BLaER1 (cell line): ENCODE data around the gene RAB3B.
"Not testable (repeated sequence)": the region's sequence is repeated elsewhere in the genome, so short reads cannot be mapped to it uniquely, and the experiment has no call there.

ENCODE experiments used
- H3K27ac ChIP-seq: shearing (Covaris generic); formaldehyde crosslinking; 2 replicates; pipeline ENCODE4 v1.8.1; 2022
- H3K27me3 ChIP-seq: shearing (Covaris generic); formaldehyde crosslinking; 2 replicates; pipeline ENCODE4 v1.8.1; 2022
- H3K36me3 ChIP-seq: shearing (Covaris generic); formaldehyde crosslinking; 2 replicates; pipeline ENCODE4 v1.8.1; 2022
- H3K4me1 ChIP-seq: shearing (Covaris generic); formaldehyde crosslinking; 2 replicates; pipeline ENCODE4 v1.8.1; 2022
- H3K4me2 ChIP-seq: shearing (Covaris generic); formaldehyde crosslinking; 2 replicates; pipeline ENCODE4 v1.8.1; 2022
- H3K4me3 ChIP-seq: shearing (Covaris generic); formaldehyde crosslinking; 2 replicates; pipeline ENCODE4 v1.8.1; 2022
- H3K9ac ChIP-seq: shearing (Covaris generic); formaldehyde crosslinking; 2 replicates; pipeline ENCODE4 v1.8.1; 2022
- H3K9me3 ChIP-seq: shearing (Covaris generic); formaldehyde crosslinking; 2 replicates; pipeline ENCODE4 v1.8.1; 2022
- H4K20me1 ChIP-seq: shearing (Covaris generic); formaldehyde crosslinking; 2 replicates; pipeline ENCODE4 v1.8.1; 2022
- Cebpa-rat ChIP-seq: shearing (Covaris generic); IDR thresholded peaks from 2 replicates; pipeline ENCODE4 v1.8.1; 2022

The RAB3B gene, protein sequence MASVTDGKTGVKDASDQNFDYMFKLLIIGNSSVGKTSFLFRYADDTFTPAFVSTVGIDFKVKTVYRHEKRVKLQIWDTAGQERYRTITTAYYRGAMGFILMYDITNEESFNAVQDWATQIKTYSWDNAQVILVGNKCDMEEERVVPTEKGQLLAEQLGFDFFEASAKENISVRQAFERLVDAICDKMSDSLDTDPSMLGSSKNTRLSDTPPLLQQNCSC

GRCh38 chr1:51990478-51990965 is at the start of gene RAB3B:
RAB3B (minus strand) TSS chr1:51990700; CDS start chr1:51977117, 13,583 bp downstream.
- H3K4me1 ChIP-seq, result no peaks in the 10 kb centered on the region
- H3K36me3 ChIP-seq, result no peaks in the 10 kb centered on the region
- no peak for TF ChIP-seq Cebpa-rat
- H3K4me3 ChIP-seq, result peak within 1 kb of the TSS; percentile 73
- no peaks in the 10 kb centered on the region for H3K9me3 ChIP-seq
- H3K27ac ChIP-seq, result no peak within 1 kb of the TSS
- no peaks in the 10 kb centered on the region for H4K20me1 ChIP-seq
- peak within 1 kb of the TSS; percentile 74; the same call in 1 of the 2 replicates for H3K9ac ChIP-seq
- H3K4me2 ChIP-seq, result peak within 1 kb of the TSS; percentile 72
- no peaks in the 10 kb centered on the region; the same call in 1 of the 2 replicates for H3K27me3 ChIP-seq

DNA sequence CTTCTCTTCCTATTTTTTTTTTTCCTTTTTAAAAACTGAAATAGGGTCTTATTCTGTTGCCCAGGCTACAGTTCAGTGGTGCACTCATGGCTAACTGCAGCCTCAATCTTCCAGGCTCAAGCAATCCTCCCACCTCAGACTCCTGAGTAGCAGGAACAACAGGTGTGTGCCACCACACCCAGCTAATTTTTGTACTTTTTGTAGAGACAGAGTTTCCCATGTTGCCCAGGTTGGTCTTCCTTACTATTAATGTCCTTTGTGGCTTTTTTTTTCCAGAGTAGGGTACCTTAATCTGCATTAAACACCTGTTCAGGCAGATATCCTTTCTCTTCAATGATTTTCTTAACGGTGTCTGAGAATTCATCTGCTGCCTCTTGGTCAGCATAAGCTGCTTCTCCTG is 47.4 kb upstream of the RAB3B start:
- no peak overlapping the region for H3K9ac ChIP-seq
- no peaks in the 10 kb centered on the region for H3K9me3 ChIP-seq
- no peaks in the 10 kb centered on the region for H3K27me3 ChIP-seq
- no peak overlapping the region for H3K4me2 ChIP-seq
- no peak overlapping the region for H3K4me3 ChIP-seq
- peaks cover 20% of the 10 kb centered on the region for H4K20me1 ChIP-seq
- H3K36me3 ChIP-seq, result peaks cover 77% of the 10 kb centered on the region
- no peak overlapping the region for H3K27ac ChIP-seq
- H3K4me1 ChIP-seq, result peaks cover 6% of the 10 kb centered on the region; the same call in 1 of the 2 replicates
- TF ChIP-seq Cebpa-rat, result no peak

DNA sequence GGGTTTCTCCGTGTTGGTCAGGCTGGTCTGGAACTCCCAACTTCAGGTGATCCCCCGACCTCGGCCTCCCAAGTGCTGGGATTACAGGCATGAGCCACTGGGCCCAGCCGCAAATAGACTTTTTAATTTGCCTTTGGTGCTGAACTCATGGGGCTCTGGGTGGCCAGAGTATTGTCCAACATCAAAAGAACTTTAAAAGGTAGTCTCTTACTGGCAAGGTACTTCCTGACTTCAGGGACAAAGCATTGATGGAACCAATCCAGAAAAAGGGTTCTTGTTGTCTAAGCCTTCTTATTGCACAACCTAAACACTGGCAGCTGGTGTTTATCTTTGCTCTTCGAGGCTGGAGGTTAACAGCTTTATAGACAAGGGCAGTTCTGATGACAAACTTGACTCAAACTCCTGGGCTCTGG is 46.9 kb upstream of the RAB3B start:
- peaks cover 8% of the 10 kb centered on the region for H3K4me1 ChIP-seq
- H3K9ac ChIP-seq, result no peak overlapping the region
- H3K27ac ChIP-seq, result no peak overlapping the region
- TF ChIP-seq Cebpa-rat, result peak; percentile 19; the same call in 1 of the 2 replicates
- peaks cover 20% of the 10 kb centered on the region for H4K20me1 ChIP-seq
- no peak overlapping the region for H3K4me3 ChIP-seq
- no peaks in the 10 kb centered on the region for H3K9me3 ChIP-seq
- no peak overlapping the region for H3K4me2 ChIP-seq
- H3K27me3 ChIP-seq, result no peaks in the 10 kb centered on the region
- peaks cover 72% of the 10 kb centered on the region for H3K36me3 ChIP-seq

- no peaks in the 10 kb centered on the region for H3K9me3 ChIP-seq
These were observed 43.5 kb upstream of the RAB3B start for GRCh38 chr1:52034050-52034384.

GRCh38 chr1:52033190-52034049 is 42.9 kb upstream of the RAB3B start, which contains the start of gene KTI12:
KTI12 (minus strand) TSS chr1:52033810; CDS start chr1:52033761, 49 bp downstream.
- Histone ChIP-seq H3K27ac (peak within 1 kb of the TSS; percentile 94), H3K4me3 (peak within 1 kb of the TSS; percentile 92), H3K9me3 (no peaks in the 10 kb centered on the region), H3K9ac (peak within 1 kb of the TSS; percentile 96), H4K20me1 (peaks cover 48% of the 10 kb centered on the region), H3K27me3 (no peaks in the 10 kb centered on the region), H3K4me1 (peaks cover 30% of the 10 kb centered on the region), H3K4me2 (peak within 1 kb of the TSS; percentile 94), H3K36me3 (peaks cover 55% of the 10 kb centered on the region)
- no peak for TF ChIP-seq Cebpa-rat

More at GRCh38 chr1:52034050-52034384, 43.5 kb upstream of the RAB3B start:
- Histone ChIP-seq H3K27me3 (no peaks in the 10 kb centered on the region), H3K36me3 (peaks cover 61% of the 10 kb centered on the region), H4K20me1 (peaks cover 44% of the 10 kb centered on the region), H3K4me2 (peak overlapping the region; percentile 94), H3K9ac (no peak overlapping the region), H3K4me1 (peaks cover 30% of the 10 kb centered on the region), H3K27ac (peak overlapping the region; percentile 94; the same call in 1 of the 2 replicates), H3K4me3 (peak overlapping the region; percentile 92)
- no peak for TF ChIP-seq Cebpa-rat

DNA sequence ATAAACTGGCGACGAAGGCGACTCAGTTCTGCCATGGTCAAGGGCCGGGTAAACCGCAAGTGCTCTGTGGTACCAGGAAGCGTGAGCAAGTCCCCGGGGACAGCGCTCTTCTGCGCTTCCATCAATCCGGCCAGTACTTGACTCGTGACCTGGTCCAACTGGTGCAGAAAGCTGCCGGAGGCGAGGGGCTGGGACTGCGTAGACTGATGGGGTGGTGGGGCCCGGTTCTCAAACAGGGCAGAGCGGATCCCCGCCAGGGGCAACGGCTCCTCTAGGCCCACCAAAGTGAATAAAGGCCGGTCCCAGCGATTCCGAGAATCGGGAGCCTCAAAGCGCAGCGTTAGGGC is 42.3 kb upstream of the RAB3B start:
- peak overlapping the region; percentile 94 for H3K27ac ChIP-seq
- peak overlapping the region; percentile 94 for H3K4me2 ChIP-seq
- H3K4me3 ChIP-seq, result peak overlapping the region; percentile 92
- H4K20me1 ChIP-seq, result peaks cover 48% of the 10 kb centered on the region
- peaks cover 30% of the 10 kb centered on the region for H3K4me1 ChIP-seq
- H3K9me3 ChIP-seq, result no peaks in the 10 kb centered on the region
- TF ChIP-seq Cebpa-rat, result no peak
- peaks cover 53% of the 10 kb centered on the region for H3K36me3 ChIP-seq
- no peaks in the 10 kb centered on the region for H3K27me3 ChIP-seq
- peak overlapping the region; percentile 96 for H3K9ac ChIP-seq

DNA sequence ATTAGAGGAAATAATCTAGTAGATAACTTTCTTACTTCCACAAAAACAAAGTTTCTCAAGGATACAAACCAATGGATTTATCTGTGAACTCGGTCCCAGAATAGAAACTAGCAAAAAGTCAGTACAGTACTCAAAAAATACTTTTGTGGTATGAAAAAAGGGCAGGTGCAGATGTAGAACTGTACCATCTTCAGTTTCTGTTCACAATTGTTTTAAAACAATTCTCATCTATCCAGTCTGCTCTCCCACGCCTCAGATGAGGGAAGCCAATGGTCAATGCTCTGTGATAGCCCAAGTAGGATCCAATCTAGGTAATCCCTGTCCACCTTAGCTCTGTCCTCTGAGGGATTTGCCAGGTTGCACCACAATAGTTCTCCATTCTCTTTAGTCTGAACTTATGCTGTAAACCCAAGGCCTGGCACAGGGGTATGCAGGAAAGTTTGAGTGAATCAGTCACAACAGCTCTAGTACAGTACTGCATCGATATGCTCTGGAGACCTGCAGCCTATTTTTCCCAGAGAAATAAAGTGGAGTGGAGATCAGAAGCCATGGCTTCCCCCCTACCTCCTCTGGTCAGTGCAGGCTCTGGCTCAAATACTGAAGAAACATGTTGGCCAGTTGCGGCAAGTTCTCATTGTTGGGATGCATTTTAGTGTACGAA is 41.8 kb upstream of the RAB3B start:
- H4K20me1 ChIP-seq, result peaks cover 48% of the 10 kb centered on the region
- no peak for TF ChIP-seq Cebpa-rat
- H3K4me2 ChIP-seq, result peak overlapping the region; percentile 94
- H3K4me3 ChIP-seq, result peak overlapping the region; percentile 92
- peak overlapping the region; percentile 96 for H3K9ac ChIP-seq
- peaks cover 30% of the 10 kb centered on the region for H3K4me1 ChIP-seq
- peak overlapping the region; percentile 94 for H3K27ac ChIP-seq
- no peaks in the 10 kb centered on the region for H3K27me3 ChIP-seq
- peaks cover 50% of the 10 kb centered on the region for H3K36me3 ChIP-seq
- H3K9me3 ChIP-seq, result no peaks in the 10 kb centered on the region

GRCh38 chr1:52028839-52029238 is 38.3 kb upstream of the RAB3B start:
- H3K9ac ChIP-seq, H3K4me3 ChIP-seq, H3K27me3 ChIP-seq, H3K27ac ChIP-seq, H3K4me2 ChIP-seq, H3K9me3 ChIP-seq: not testable (repeated sequence)
- peaks cover 59% of the 10 kb centered on the region for H3K36me3 ChIP-seq
- H4K20me1 ChIP-seq, result peaks cover 48% of the 10 kb centered on the region
- H3K4me1 ChIP-seq, result peaks cover 39% of the 10 kb centered on the region

GRCh38 chr1:52028328-52028727 is 37.8 kb upstream of the RAB3B start:
- Histone ChIP-seq H3K4me2 (no peak overlapping the region), H3K36me3 (peaks cover 64% of the 10 kb centered on the region)

More at GRCh38 chr1:52028328-52028727, 37.8 kb upstream of the RAB3B start:
- H3K9ac ChIP-seq, result no peak overlapping the region
- H3K4me3 ChIP-seq, result no peak overlapping the region
- no peak overlapping the region for H3K27ac ChIP-seq
- peaks cover 38% of the 10 kb centered on the region for H3K4me1 ChIP-seq
- no peak for TF ChIP-seq Cebpa-rat
- H4K20me1 ChIP-seq, result peaks cover 48% of the 10 kb centered on the region
- no peaks in the 10 kb centered on the region for H3K9me3 ChIP-seq
- H3K27me3 ChIP-seq, result no peaks in the 10 kb centered on the region
